OCI-LY3 (cell line): ENCODE measurements around the gene PCNX1.

Experiments
- EZH2phosphoT487 ChIP-seq: fragments of 200-600 bp; shearing (Covaris generic); IDR thresholded peaks from 2 replicates; pipeline ENCODE4 v1.6.1; 2018; ENCODE audit warnings: antibody characterized with exemption, mixed run types, low read depth
- TF ChIP-seq, protein P1 (sequence below): fragments of 200-600, 300-600 bp; sonication (generic); IDR thresholded peaks from 2 replicates; pipeline ENCODE4 v1.5.1; 2014; ENCODE audit warnings: antibody characterized with exemption, low read length, low read depth

DNA sequence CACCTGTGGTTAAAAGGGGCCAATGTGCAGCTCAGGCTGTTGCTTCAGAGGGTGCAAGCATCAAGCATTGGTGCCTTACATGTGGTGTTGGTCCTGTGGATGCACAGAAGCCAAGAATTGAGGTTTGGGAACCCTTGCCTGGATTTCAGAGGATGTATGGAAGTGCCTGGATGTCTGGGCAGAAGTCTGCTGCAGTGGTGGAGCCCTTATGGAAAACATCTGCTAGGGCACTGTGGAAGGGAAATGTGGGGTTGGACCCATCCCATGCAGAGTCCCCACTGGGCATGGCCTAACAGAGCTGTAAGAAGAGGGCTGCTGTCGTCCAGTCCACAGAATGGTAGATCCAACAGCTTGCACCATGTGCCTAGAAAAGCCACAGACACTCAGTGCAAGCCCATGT lies 36.6 kb downstream of the PCNX1 start:
- TF ChIP-seq, protein P1, sequence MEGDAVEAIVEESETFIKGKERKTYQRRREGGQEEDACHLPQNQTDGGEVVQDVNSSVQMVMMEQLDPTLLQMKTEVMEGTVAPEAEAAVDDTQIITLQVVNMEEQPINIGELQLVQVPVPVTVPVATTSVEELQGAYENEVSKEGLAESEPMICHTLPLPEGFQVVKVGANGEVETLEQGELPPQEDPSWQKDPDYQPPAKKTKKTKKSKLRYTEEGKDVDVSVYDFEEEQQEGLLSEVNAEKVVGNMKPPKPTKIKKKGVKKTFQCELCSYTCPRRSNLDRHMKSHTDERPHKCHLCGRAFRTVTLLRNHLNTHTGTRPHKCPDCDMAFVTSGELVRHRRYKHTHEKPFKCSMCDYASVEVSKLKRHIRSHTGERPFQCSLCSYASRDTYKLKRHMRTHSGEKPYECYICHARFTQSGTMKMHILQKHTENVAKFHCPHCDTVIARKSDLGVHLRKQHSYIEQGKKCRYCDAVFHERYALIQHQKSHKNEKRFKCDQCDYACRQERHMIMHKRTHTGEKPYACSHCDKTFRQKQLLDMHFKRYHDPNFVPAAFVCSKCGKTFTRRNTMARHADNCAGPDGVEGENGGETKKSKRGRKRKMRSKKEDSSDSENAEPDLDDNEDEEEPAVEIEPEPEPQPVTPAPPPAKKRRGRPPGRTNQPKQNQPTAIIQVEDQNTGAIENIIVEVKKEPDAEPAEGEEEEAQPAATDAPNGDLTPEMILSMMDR, result no peak
- TF ChIP-seq EZH2phosphoT487, result no peak
